Kidney tubule cell (primary cell): ENCODE data around the gene CCL5.
"Not testable (repeated sequence)": the region's sequence is repeated elsewhere in the genome, so short reads cannot be mapped to it uniquely, and the experiment has no call there.

Source experiments
- DNase-seq: peaks from one replicate; pipeline ENCODE4 v3.0.0-alpha.2; 2018; ENCODE audit warnings: low spot score

The CCL5 gene

DNA sequence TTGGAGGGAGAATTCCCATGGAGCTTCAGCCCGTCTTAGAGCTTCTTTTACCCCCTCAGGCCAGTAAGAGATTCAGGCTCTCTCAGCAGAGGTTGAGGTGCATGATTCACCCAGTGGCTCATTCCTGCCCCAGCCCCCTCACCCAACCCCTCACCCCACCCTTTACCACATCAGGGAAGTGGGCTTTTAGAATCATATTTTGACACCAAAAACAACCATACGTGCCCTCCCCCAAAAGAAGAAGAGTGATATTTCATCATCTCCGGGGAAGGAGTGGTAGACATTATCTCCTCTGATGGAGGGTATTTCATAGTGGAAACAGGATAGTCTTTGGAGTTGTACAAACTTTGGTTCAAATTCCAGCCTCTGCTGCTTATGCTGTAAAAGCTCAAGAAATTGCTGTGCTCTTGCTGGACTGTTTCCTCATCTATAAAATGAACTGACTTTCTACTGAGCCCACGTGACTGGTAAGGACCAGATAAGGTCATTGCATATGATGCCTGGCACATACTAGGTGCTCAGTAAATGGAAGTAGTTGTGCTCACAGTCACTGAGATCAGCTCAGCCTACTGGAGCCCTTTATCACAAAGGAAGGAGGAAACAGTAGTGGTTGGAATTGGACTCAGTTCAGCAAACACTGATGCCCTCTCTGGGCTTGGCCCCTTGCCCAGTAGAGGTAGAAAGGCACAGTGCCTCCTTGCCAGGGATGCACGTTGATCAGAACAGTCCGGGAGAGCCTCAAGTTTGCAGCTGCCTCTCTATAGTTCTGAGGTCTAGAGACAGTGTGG, 18.3 kb upstream of the CCL5 start:
- peak; percentile 77 for DNase-seq

- not testable (repeated sequence) for DNase-seq
Measured at GRCh38 chr17:35897772-35898171, 17.6 kb upstream of the CCL5 start.

DNA sequence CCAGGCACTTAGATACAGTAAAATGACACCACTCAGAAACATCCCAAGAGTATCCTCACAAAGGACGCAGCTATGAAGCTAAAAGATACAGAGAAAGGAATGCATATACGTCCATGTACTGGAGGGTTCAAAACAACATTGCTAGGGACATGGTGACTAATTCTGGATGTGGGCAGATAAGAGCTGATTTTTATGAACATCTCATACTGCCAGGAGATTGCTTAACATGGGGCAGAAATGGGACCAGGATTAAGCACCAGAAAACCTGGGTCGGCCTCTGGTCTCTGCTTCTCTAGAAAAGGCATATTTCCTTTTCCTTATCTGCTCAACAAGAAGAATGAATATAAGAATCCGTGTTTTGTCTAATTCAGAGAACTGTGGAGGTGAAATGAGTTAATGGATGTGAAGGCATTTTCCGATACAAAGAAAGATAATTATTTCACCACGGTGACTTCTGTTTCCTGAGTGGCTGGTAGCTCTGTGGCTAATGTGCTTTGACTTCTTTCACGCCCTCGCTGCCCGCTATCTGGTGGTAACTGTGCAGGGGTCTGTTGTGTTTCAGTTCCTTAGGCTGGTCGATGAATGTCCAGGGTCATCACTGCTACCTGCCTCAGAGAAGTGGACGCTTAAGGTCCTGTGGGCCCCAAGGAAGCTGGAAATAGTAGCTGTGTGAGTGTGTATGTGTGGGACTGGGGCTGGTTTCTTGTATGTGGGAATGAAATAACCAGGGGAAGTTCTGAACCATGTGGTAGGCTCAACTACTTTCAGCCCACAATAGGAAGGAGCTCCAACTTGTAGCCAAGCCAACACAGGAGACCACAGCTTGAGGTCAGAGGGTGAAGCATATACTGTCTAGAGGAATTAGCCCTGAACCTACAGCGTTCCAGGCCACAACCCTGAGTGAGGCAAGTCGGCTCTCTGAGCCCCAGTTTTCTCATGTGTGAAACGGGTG, 15.8 kb upstream of the CCL5 start:
- DNase-seq = no peak

GRCh38 chr17:35894206-35894605, 14.0 kb upstream of the CCL5 start:
- no peak for DNase-seq

DNA sequence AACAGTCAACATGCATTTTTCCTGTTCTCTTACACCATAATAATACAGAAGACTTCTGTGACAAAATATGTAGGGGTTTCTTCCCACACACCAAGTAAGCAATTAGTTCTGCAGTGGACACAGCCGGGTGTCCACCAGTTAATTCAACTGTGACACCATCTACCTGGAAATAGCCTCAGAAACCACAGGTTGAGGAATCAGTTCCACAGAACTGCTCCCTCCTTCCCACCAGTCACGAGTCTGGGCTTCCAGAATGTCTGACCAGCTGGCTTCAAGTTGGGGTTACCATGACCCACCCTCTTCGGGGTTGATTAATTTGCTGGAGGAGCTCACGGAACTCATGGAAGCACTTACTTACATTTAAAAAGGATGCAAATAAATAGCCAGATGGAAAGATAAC, 13.6 kb upstream of the CCL5 start:
- peak; percentile 49 for DNase-seq

GRCh38 chr17:35892091-35893035, 12.2 kb upstream of the CCL5 start:
- peak; percentile 58 for DNase-seq

- DNase-seq = no peak
Measured at GRCh38 chr17:35891269-35891668, 11.1 kb upstream of the CCL5 start.

- no peak for DNase-seq
Measured at GRCh38 chr17:35890774-35891155, 10.6 kb upstream of the CCL5 start.

GRCh38 chr17:35889818-35890773, 9.9 kb upstream of the CCL5 start:
- DNase-seq = peak; percentile 58

DNA sequence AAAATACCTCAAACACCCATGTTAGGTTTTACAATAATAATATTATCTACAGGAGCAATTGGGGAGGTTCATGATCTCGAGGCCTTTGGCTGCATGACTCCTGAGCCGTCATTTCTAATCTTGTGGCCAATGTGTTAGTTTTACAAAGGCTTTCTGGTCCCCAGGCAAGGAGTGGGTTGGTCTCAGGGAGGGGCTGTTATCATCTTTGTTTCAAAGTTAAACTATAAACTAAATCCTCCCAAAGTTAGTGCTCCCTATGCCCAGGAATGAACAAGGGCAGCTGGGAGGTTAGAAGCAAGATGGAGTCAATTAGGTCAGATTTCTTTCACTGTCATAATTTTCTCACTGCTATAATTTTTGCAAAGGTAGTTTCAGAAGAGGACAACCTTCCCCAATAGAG, 9.1 kb upstream of the CCL5 start:
- no peak for DNase-seq

- DNase-seq = no peak
Measured at GRCh38 chr17:35878361-35878760, 1.8 kb downstream of the CCL5 start.

GRCh38 chr17:35877345-35878029, 2.7 kb downstream of the CCL5 start:
- no peak for DNase-seq

DNA sequence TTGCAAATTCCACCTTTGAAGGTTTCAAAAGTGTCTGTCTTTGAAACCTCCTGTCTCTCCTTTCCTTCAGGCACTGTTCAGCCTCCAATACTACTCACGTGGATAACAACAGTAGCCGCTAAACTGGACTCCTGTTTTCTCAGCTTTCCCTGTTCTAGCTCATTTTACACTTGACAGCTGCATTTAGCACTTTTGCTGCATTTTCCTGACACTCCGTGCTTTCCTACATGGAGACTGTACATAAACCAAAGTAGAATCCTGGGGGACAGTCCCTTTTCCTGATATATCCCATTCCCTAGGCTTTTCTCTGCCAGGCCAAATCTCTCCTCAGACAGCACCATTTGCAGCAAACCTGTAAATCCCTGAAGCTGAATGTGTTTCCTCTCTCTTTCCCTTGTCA, 3.6 kb downstream of the CCL5 start:
- DNase-seq = no peak

DNA sequence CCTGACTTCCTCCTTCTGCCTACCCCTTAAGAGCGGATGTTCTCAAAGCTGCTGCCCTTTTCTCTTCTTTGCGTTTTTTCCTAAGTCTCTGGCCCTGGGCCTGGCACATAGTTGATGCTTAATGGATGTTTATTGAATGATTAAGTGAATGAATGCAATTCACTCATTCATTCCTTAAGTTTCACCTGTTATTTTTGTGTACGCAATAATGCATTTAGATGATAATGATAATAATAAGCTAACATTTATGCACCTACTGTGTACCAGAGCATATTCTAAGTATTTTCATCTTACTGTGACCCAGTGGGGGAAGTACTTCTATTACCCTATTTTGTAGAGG, 4.4 kb downstream of the CCL5 start:
- DNase-seq = no peak

- no peak for DNase-seq
Measured at GRCh38 chr17:35875072-35875799, 4.9 kb downstream of the CCL5 start.

DNA sequence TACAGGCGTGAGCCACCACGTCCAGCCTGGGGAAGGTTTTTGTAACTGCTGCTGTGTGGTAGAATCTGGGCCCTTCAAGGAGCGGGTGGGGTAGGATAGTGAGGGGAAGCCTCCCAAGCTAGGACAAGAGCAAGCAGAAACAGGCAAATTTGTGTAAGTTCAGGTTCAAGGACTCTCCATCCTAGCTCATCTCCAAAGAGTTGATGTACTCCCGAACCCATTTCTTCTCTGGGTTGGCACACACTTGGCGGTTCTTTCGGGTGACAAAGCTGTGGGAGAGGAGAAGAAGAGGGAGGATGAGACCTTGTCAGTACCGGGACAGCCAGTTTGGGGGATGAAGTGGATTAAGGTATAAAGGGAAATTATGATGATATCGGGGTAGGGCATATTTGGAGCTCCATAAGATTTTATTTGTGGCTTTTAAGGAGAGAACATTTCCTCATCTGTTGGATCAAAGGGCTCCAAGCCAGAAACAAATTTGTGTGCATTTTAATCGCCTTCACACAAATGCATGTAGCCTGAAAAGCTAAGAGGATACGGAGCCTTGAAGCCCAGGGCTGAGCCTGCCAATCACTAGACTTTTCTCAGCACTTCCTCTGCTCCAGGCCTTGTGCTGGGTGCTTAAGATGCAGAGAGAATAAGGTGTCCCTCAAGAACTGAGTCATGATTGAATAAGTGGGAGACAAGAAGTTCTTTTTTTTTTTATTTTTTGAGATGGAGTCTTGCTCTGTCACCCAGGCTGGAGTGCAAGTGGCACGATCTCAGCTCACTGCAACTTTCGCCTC, 7.8 kb downstream of the CCL5 start:
- no peak for DNase-seq

- no peak for DNase-seq
Measured at GRCh38 chr17:35870906-35871819, 9.0 kb downstream of the CCL5 start.

DNA sequence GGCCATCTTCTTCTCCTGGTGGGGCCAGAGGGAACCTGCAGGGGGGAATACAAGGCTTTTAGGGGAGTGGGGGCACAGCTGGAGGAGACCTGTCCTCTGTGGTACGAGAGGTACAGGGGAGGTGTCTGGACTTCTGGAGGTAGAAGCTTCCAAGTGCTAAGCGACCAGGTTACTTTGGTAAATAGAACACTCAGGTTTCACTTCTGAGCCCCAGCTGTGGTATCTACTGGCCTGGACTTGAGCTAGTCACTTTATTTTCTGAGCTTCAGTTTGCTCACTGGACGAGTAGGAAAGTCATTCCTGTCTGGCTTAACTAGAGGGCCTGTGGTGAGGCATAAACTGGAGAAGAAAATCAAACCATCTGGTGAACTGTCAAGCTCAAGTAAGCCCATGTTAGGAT, 11.4 kb downstream of the CCL5 start, which contains the start of gene HEATR9:
Gene HEATR9 (minus strand): TSS at position 155 of the 400 bp plus-strand sequence. CDS start 149 bp downstream, at position 6.
- no peak for DNase-seq
